H1 (cell line): ENCODE results near the gene MITF. TPM values are rescaled to one million over a fixed set of nuclear protein-coding genes. Genes with fewer than 3 reads are reported as not detected.

Experiments used
- CTCF ChIA-PET: fragments of 300-600 bp; sonication (Branson Sonifier 250); formaldehyde crosslinking; loops from one replicate; lab custom pipeline; 2021; ENCODE audit not compliant: partially characterized antibody; lab: Charles Lee
- POLR2A ChIA-PET: fragments of 300-600 bp; sonication (Branson Sonifier 250); formaldehyde crosslinking; loops from one replicate; lab custom pipeline; 2021; ENCODE audit warnings: inconsistent platforms; ENCODE audit not compliant: partially characterized antibody; lab: Charles Lee
- DNase-seq, 2 experiments: peaks; one replicate each; pipeline versions ENCODE4 v3.0.0 to v3.0.0-alpha.2; 2010 to 2022; ENCODE audit warnings: low spot score in 2 of 2, low read depth in 1 of 2, mixed read lengths in 1 of 2
- FAIRE-seq: peaks from 2 replicates; lab custom pipeline; 2011; peaks lifted over from hg19 to GRCh38; lab: Jason Lieb, UNC
- H2AFZ ChIP-seq: 2 replicates; pipeline ENCODE4 v1.8.1; 2012; ENCODE audit warnings: low read length, inconsistent platforms
- H2AK5ac ChIP-seq: 2 replicates; pipeline ENCODE4 v1.6.1; 2013; ENCODE audit warnings: low read depth, low read length
- H2BK120ac ChIP-seq: replicated peaks from 2 replicates; pipeline ENCODE3; 2013; ENCODE audit warnings: low read depth, low read length, inconsistent platforms
- H2BK12ac ChIP-seq: 2 replicates; pipeline ENCODE4 v1.6.1; 2013; ENCODE audit warnings: low read depth, low read length
- H2BK15ac ChIP-seq: 2 replicates; pipeline ENCODE4 v1.6.1; 2013; ENCODE audit warnings: low read length
- H2BK20ac ChIP-seq: 2 replicates; pipeline ENCODE4 v1.6.1; 2013; ENCODE audit warnings: low read length
- H2BK5ac ChIP-seq: 2 replicates; pipeline ENCODE4 v1.6.1; 2013; ENCODE audit warnings: low read depth, low read length
- H3K14ac ChIP-seq: 2 replicates; pipeline ENCODE4 v1.6.1; 2013; ENCODE audit warnings: inconsistent platforms; ENCODE audit not compliant: insufficient read length
- H3K18ac ChIP-seq: 2 replicates; pipeline ENCODE4 v1.6.1; 2013; ENCODE audit warnings: low read length; ENCODE audit errors: extremely low read depth
- H3K23ac ChIP-seq: 2 replicates; pipeline ENCODE4 v1.6.1; 2013; ENCODE audit warnings: inconsistent platforms; ENCODE audit not compliant: insufficient read length
- H3K23me2 ChIP-seq: 2 replicates; pipeline ENCODE4 v1.6.1; 2013; ENCODE audit warnings: low read depth, low read length
- H3K27ac ChIP-seq: 2 replicates; pipeline ENCODE4 v1.6.1; 2011; ENCODE audit warnings: low read depth, low read length, inconsistent platforms
- H3K27me3 ChIP-seq, 4 experiments: replicated peaks in 1 of 4; 1 replicate in 1 of 4; 2 replicates in 3 of 4; pipeline versions ENCODE4 v1.6.1 to v1.8.1; 2011 to 2013; ENCODE audit warnings: low read length in 3 of 4, mild to moderate bottlenecking in 3 of 4, inconsistent platforms in 2 of 4, mixed read lengths in 2 of 4, moderate library complexity in 1 of 4; ENCODE audit not compliant: control insufficient read depth in 3 of 4, insufficient read depth in 3 of 4; ENCODE audit errors: extremely low read depth in 1 of 4
- H3K36me3 ChIP-seq, 4 experiments: 2 replicates each; pipeline versions ENCODE4 v1.6.1 to v1.8.1; 2011 to 2013; ENCODE audit warnings: mild to moderate bottlenecking in 4 of 4, low read length in 3 of 4, moderate library complexity in 2 of 4, control low read depth in 1 of 4, inconsistent platforms in 1 of 4; ENCODE audit not compliant: insufficient read depth in 4 of 4, control insufficient read depth in 2 of 4
- H3K4ac ChIP-seq: replicated peaks from 2 replicates; pipeline ENCODE3; 2013; ENCODE audit warnings: low read length, low read depth, mixed read lengths, inconsistent platforms; ENCODE audit not compliant: insufficient read length
- H3K4me1 ChIP-seq, 4 experiments: replicated peaks in 1 of 4; 1 replicate in 1 of 4; 2 replicates in 3 of 4; pipeline versions ENCODE4 v1.6.1 to v1.8.1; 2011 to 2013; ENCODE audit warnings: low read length in 3 of 4, inconsistent platforms in 2 of 4, mixed read lengths in 1 of 4; ENCODE audit not compliant: insufficient read depth in 4 of 4, control insufficient read depth in 3 of 4
- H3K4me2 ChIP-seq, 2 experiments: 2 replicates each; pipeline versions ENCODE4 v1.6.1 to v1.8.1; 2011 to 2013; ENCODE audit warnings: low read depth in 2 of 2, low read length in 2 of 2, control low read depth in 1 of 2, inconsistent platforms in 1 of 2, mild to moderate bottlenecking in 1 of 2; ENCODE audit not compliant: insufficient read depth in 1 of 2
- H3K4me3 ChIP-seq, 4 experiments: fragments of 200-600, 300-600 bp in 1 of 4; sonication (generic), shearing (Covaris generic), sonication (Bioruptor Twin) in 1 of 4; 2 replicates each; pipeline versions ENCODE4 v1.5.1 to v1.8.1; 2011 to 2016; ENCODE audit warnings: low read length in 4 of 4, low read depth in 3 of 4, control low read depth in 2 of 4, inconsistent platforms in 2 of 4, mild to moderate bottlenecking in 2 of 4, mixed read lengths in 1 of 4, moderate library complexity in 1 of 4; ENCODE audit not compliant: insufficient read depth in 2 of 4; ENCODE audit errors: extremely low read depth in 1 of 4
- H3K56ac ChIP-seq: replicated peaks from 2 replicates; pipeline ENCODE3; 2013; ENCODE audit warnings: low read depth, mild to moderate bottlenecking, mixed read lengths, low read length, inconsistent platforms; ENCODE audit not compliant: insufficient read length
- H3K79me1 ChIP-seq: 2 replicates; pipeline ENCODE4 v1.6.1; 2013; ENCODE audit warnings: low read depth, low read length, control low read depth
- H3K79me2 ChIP-seq, 2 experiments: 2 replicates each; pipeline versions ENCODE4 v1.6.1 to v1.8.1; 2012 to 2013; ENCODE audit warnings: low read length in 2 of 2, mild to moderate bottlenecking in 2 of 2, inconsistent platforms in 1 of 2; ENCODE audit not compliant: insufficient read depth in 2 of 2, control insufficient read depth in 1 of 2
- H3K9ac ChIP-seq, 4 experiments: replicated peaks in 1 of 4; 1 replicate in 1 of 4; 2 replicates in 3 of 4; pipeline versions ENCODE4 v1.6.1 to v1.8.1; 2011 to 2013; ENCODE audit warnings: low read depth in 3 of 4, low read length in 3 of 4, control low read depth in 2 of 4, mild to moderate bottlenecking in 2 of 4, moderate library complexity in 2 of 4, inconsistent platforms in 1 of 4; ENCODE audit errors: extremely low read depth in 1 of 4
- H3K9me3 ChIP-seq, 2 experiments: 2 replicates each; pipeline versions ENCODE4 v1.6.1 to v1.8.1; 2012 to 2013; ENCODE audit warnings: mild to moderate bottlenecking in 2 of 2, moderate library complexity in 2 of 2, control low read depth in 1 of 2, inconsistent platforms in 1 of 2, low read depth in 1 of 2, low read length in 1 of 2, mixed read lengths in 1 of 2; ENCODE audit not compliant: insufficient read depth in 2 of 2
- H4K20me1 ChIP-seq, 2 experiments: replicated peaks in 1 of 2; 2 replicates each; pipeline versions ENCODE3 to v1.8.1; 2011 to 2013; ENCODE audit warnings: inconsistent platforms in 2 of 2, low read length in 2 of 2, mild to moderate bottlenecking in 1 of 2; ENCODE audit not compliant: insufficient read depth in 2 of 2, control insufficient read depth in 1 of 2
- H4K5ac ChIP-seq: 2 replicates; pipeline ENCODE4 v1.6.1; 2013; ENCODE audit warnings: low read length, low read depth, mixed read lengths, inconsistent platforms; ENCODE audit not compliant: insufficient read length
- H4K8ac ChIP-seq: 2 replicates; pipeline ENCODE4 v1.8.0; 2013; ENCODE audit warnings: mild to moderate bottlenecking, moderate library complexity, low read length, inconsistent platforms; ENCODE audit not compliant: insufficient read depth; ENCODE audit errors: extremely low read depth
- H4K91ac ChIP-seq: replicated peaks from 2 replicates; pipeline ENCODE3; 2013; ENCODE audit warnings: low read length, mixed read lengths, inconsistent platforms; ENCODE audit not compliant: insufficient read length
- BCL11A ChIP-seq, 2 experiments: IDR thresholded peaks; one replicate each; pipeline ENCODE4 v1.6.1; 2011; ENCODE audit warnings: low read depth in 2 of 2, low read length in 2 of 2, mild to moderate bottlenecking in 2 of 2
- CTCF ChIP-seq, 3 experiments: IDR thresholded peaks; 1 replicate in 2 of 3; 2 replicates in 1 of 3; pipeline versions ENCODE4 v1.5.1 to v1.6.1; 2011; ENCODE audit warnings: low read length in 3 of 3, mild to moderate bottlenecking in 3 of 3, inconsistent platforms in 2 of 3, low read depth in 1 of 3, moderate library complexity in 1 of 3; ENCODE audit not compliant: insufficient read depth in 1 of 3; ENCODE audit errors: control extremely low read depth in 1 of 3
- FOSL1 ChIP-seq: IDR thresholded peaks from 2 replicates; pipeline ENCODE4 v1.6.1; 2011; ENCODE audit warnings: mild to moderate bottlenecking, low read depth, low read length, moderate library complexity; ENCODE audit not compliant: insufficient read depth
- JUND ChIP-seq: IDR thresholded peaks from 2 replicates; pipeline ENCODE4 v1.6.1; 2011; ENCODE audit warnings: mild to moderate bottlenecking, improper control_type of control experiment, low read length
- NANOG ChIP-seq: IDR thresholded peaks from 2 replicates; pipeline ENCODE4 v1.6.1; 2011; ENCODE audit warnings: low read length, low read depth, mild to moderate bottlenecking, inconsistent platforms; ENCODE audit not compliant: insufficient read depth, poor library complexity, severe bottlenecking
- POLR2AphosphoS5 ChIP-seq: IDR thresholded peaks from 2 replicates; pipeline ENCODE4 v1.6.1; 2011; ENCODE audit warnings: low read depth, low read length
- RBBP5 ChIP-seq: IDR thresholded peaks from 2 replicates; pipeline ENCODE4 v1.7.1; 2012; ENCODE audit warnings: low read depth, mild to moderate bottlenecking, inconsistent platforms, low read length, moderate library complexity, borderline replicate concordance
- RFX5 ChIP-seq: IDR thresholded peaks from 2 replicates; pipeline ENCODE4 v1.6.1; 2011; ENCODE audit warnings: low read depth, low read length, improper control_type of control experiment, borderline replicate concordance
- RXRA ChIP-seq: IDR thresholded peaks from 2 replicates; pipeline ENCODE4 v1.6.1; 2011; ENCODE audit warnings: low read depth, mild to moderate bottlenecking, low read length, moderate library complexity; ENCODE audit not compliant: insufficient read depth
- SP4 ChIP-seq: IDR thresholded peaks from 2 replicates; pipeline ENCODE4 v1.6.1; 2012; ENCODE audit warnings: low read length, inconsistent platforms
- YY1 ChIP-seq: IDR thresholded peaks from 2 replicates; pipeline ENCODE4 v1.6.1; 2011; ENCODE audit warnings: low read depth, mild to moderate bottlenecking, low read length
- WGBS, 2 experiments: shearing (Covaris generic) in 1 of 2; methylation state at CpG; one replicate each; pipeline versions ENCODE4 v1.1.6 to v1.1.7; 2013 to 2015; ENCODE audit warnings: low lambda C conversion rate in 2 of 2, mixed read lengths in 2 of 2, inconsistent platforms in 1 of 2, low coverage in 1 of 2, missing lambda C conversion rate in 1 of 2; ENCODE audit not compliant: insufficient replicate concordance in 2 of 2, insufficient coverage in 1 of 2, insufficient read length in 1 of 2; ENCODE audit errors: extremely low coverage in 1 of 2, missing lambda C conversion rate in 1 of 2; 5-methylcytosine and 5-hydroxymethylcytosine counted together
- polyA plus RNA-seq, 7 experiments: library from polyadenylated mRNA; depleted of rRNA in 3 of 7; stranded (reverse) in 5 of 7; unstranded in 2 of 7; fragments of >200 nt in 5 of 7; fragments of 200-250 nt in 2 of 7; gene quantifications; 1 replicate in 5 of 7; 2 replicates in 1 of 7; 4 replicates in 1 of 7; pipeline versions ENCODE4 v1.2.1 to v1.2.3, GENCODE V29; 2011 to 2013; ENCODE audit warnings: missing spikeins in 2 of 7, mixed read lengths in 2 of 7
- total RNA-seq: library from RNA; stranded (reverse); fragmentation: NEBNext Ultra II Directional; extraction: Animal tissue kit (Norgen Biotek cat#: 25700); gene quantifications from 2 replicates; pipeline ENCODE4 v1.2.1, GENCODE V29; 2021

The MITF gene
- total and polyA plus RNA-seq, 2 of the 8 experiments (the other 6 are each of a cell fraction or from before 2014, with no cell fraction given), result 0.53 to 1.4 TPM

- H3K9me3 ChIP-seq, result no peaks in the 10 kb centered on the region
- H2AFZ ChIP-seq, result peak overlapping the region; percentile 65; the same call in 1 of the 2 replicates
- no peak overlapping the region for H3K23ac ChIP-seq
- H2BK120ac ChIP-seq, result no peak overlapping the region
- no peak overlapping the region for H3K56ac ChIP-seq
- H3K79me2 ChIP-seq, result no peaks in the 10 kb centered on the region
- H3K18ac ChIP-seq, result no peak overlapping the region
- H2AK5ac ChIP-seq, result no peak overlapping the region
- H3K4me1 ChIP-seq, result no peaks in the 10 kb centered on the region
- H4K20me1 ChIP-seq, result no peaks in the 10 kb centered on the region
- ChIA-PET POLR2A (no interaction called here), CTCF (no interaction called here)
- no peak overlapping the region for H3K4me3 ChIP-seq
- H2BK12ac ChIP-seq, result no peak overlapping the region
- no peaks in the 10 kb centered on the region for H3K36me3 ChIP-seq
- no peak overlapping the region for H4K91ac ChIP-seq
- H3K9ac ChIP-seq, result no peak overlapping the region
- no peak overlapping the region for H2BK5ac ChIP-seq
- H3K14ac ChIP-seq, result no peak overlapping the region
- FAIRE-seq (no peak), DNase-seq (no peak)
- no peaks in the 10 kb centered on the region; a peak in 1 of 7 replicates for H3K27me3 ChIP-seq
- no peak overlapping the region for H3K4me2 ChIP-seq
- H3K27ac ChIP-seq, result no peak overlapping the region
- H3K79me1 ChIP-seq, result no peaks in the 10 kb centered on the region
- H4K8ac ChIP-seq, result no peak overlapping the region
- no peak overlapping the region for H3K4ac ChIP-seq
- WGBS, 2 experiments, result 91% methylated on average over 6 of the region's 6 CpGs; no CpG with 5 or more reads in 1 of the 2 experiments
- no peak overlapping the region for H4K5ac ChIP-seq
- no peak overlapping the region for H2BK20ac ChIP-seq
- no peak overlapping the region for H2BK15ac ChIP-seq
- H3K23me2 ChIP-seq, result no peaks in the 10 kb centered on the region
- TF ChIP-seq RBBP5 (no peak), SP4 (no peak), CTCF (IDR thresholded peaks at IDR 0.05; ENCODE audit: control extremely low read depth in 1 of 3, insufficient read depth in 1 of 3, low read depth in 1 of 3, low read length in 3 of 3) (no peak), BCL11A (IDR thresholded peaks at IDR 0.05; ENCODE audit: low read depth in 2 of 2, low read length in 2 of 2) (no peak), RFX5 (no peak), NANOG (no peak), FOSL1 (no peak), YY1 (no peak), RXRA (no peak), POLR2AphosphoS5 (no peak), JUND (no peak)
Observed at GRCh38 chr3:69729147-69729919, 9.9 kb upstream of the MITF start.
